Measurements from ENCODE around the gene GAGE12G.
"Not testable (repeated sequence)": the region's sequence is repeated elsewhere in the genome, so short reads cannot be mapped to it uniquely, and the experiment has no call there.

- not testable (repeated sequence) for TF ChIP-seq POLR2A (IDR thresholded peaks at IDR 0.05; ENCODE audit: extremely low read depth, insufficient read length); MYC (IDR thresholded peaks at IDR 0.05; ENCODE audit: low read depth, low read length)
- TF ChIP-seq, protein P1, sequence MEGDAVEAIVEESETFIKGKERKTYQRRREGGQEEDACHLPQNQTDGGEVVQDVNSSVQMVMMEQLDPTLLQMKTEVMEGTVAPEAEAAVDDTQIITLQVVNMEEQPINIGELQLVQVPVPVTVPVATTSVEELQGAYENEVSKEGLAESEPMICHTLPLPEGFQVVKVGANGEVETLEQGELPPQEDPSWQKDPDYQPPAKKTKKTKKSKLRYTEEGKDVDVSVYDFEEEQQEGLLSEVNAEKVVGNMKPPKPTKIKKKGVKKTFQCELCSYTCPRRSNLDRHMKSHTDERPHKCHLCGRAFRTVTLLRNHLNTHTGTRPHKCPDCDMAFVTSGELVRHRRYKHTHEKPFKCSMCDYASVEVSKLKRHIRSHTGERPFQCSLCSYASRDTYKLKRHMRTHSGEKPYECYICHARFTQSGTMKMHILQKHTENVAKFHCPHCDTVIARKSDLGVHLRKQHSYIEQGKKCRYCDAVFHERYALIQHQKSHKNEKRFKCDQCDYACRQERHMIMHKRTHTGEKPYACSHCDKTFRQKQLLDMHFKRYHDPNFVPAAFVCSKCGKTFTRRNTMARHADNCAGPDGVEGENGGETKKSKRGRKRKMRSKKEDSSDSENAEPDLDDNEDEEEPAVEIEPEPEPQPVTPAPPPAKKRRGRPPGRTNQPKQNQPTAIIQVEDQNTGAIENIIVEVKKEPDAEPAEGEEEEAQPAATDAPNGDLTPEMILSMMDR (IDR thresholded peaks at IDR 0.05; ENCODE audit: low read depth, low read length): not testable (repeated sequence)
Observed at GRCh38 chrX:49550989-49551388, 19.2 kb upstream of the GAGE12G start, which contains the start of gene GAGE12E.
